Measurements from ENCODE around the gene BLM. TPM values are rescaled to one million over a fixed set of nuclear protein-coding genes. Genes with fewer than 3 reads are reported as not detected.

BLM gene
- polyA plus RNA-seq, 2 donors = 2.3 to 3.6 TPM

GRCh38 chr15:90862487-90862886, 145.3 kb downstream of the BLM start:
- WGBS, 2 donors = 92% methylated on average over 6 of the region's 6 CpGs
- Histone ChIP-seq H3K36me3 (ENCODE audit: control insufficient read depth in 2 of 2, insufficient read depth in 2 of 2, low read length in 1 of 2) (no peaks in the 10 kb centered on the region), H3K27me3 (ENCODE audit: control insufficient read depth in 1 of 2, insufficient read depth in 2 of 2, low read length in 2 of 2) (no peaks in the 10 kb centered on the region), H3K9me3 (ENCODE audit: control insufficient read depth in 2 of 2, insufficient read depth in 1 of 2, low read depth in 1 of 2, low read length in 1 of 2) (no peaks in the 10 kb centered on the region), H3K27ac (ENCODE audit: low read depth in 2 of 2, low read length in 1 of 2) (no peak overlapping the region), H3K4me1 (ENCODE audit: control insufficient read depth in 2 of 2, insufficient read depth in 2 of 2, low read length in 1 of 2) (peaks cover 3 to 4% of the 10 kb centered on the region in 2 donors), H3K4me3 (ENCODE audit: low read depth in 1 of 2, low read length in 2 of 2) (no peak overlapping the region)

GRCh38 chr15:90862964-90863778, 146.0 kb downstream of the BLM start:
- peaks cover 3 to 7% of the 10 kb centered on the region in 2 donors for H3K4me1 ChIP-seq (ENCODE audit: control insufficient read depth in 2 of 2, insufficient read depth in 2 of 2, low read length in 1 of 2)
- no peaks in the 10 kb centered on the region for H3K36me3 ChIP-seq (ENCODE audit: control insufficient read depth in 2 of 2, insufficient read depth in 2 of 2, low read length in 1 of 2)
- no peaks in the 10 kb centered on the region for H3K27me3 ChIP-seq (ENCODE audit: control insufficient read depth in 1 of 2, insufficient read depth in 2 of 2, low read length in 2 of 2)
- no peak overlapping the region for H3K4me3 ChIP-seq (ENCODE audit: low read depth in 1 of 2, low read length in 2 of 2)
- H3K9me3 ChIP-seq (ENCODE audit: control insufficient read depth in 2 of 2, insufficient read depth in 1 of 2, low read depth in 1 of 2, low read length in 1 of 2) = no peaks in the 10 kb centered on the region
- WGBS, 2 donors = 55 to 64% methylated on average over 5 of the region's 5 CpGs
- peak overlapping the region in 1 of 2 donors; percentile 40 for H3K27ac ChIP-seq (ENCODE audit: low read depth in 2 of 2, low read length in 1 of 2)

DNA sequence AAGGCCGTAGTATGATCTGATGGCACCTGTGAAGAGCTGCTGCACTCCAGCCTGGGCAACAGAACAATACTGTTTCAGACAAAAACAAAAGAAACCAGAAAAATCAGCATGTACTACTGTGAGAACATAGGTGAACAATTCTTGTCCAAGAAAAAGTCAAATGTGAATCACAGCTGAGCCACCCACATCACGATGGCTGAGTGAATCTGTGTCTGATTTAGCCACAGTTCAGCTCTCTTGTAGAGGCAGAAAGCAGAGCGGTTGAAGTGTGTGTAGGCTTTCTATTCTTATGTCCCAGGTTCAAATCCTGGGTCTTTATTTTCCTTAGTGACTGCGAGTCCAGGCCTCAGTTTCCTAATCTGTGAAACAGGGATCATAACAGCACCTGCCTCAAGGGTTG, 146.8 kb downstream of the BLM start:
- no peaks in the 10 kb centered on the region for H3K9me3 ChIP-seq (ENCODE audit: control insufficient read depth in 2 of 2, insufficient read depth in 1 of 2, low read depth in 1 of 2, low read length in 1 of 2)
- H3K4me1 ChIP-seq (ENCODE audit: control insufficient read depth in 2 of 2, insufficient read depth in 2 of 2, low read length in 1 of 2) = peaks cover 3 to 11% of the 10 kb centered on the region in 2 donors
- no peak overlapping the region for H3K4me3 ChIP-seq (ENCODE audit: low read depth in 1 of 2, low read length in 2 of 2)
- H3K27me3 ChIP-seq (ENCODE audit: control insufficient read depth in 1 of 2, insufficient read depth in 2 of 2, low read length in 2 of 2) = no peaks in the 10 kb centered on the region
- H3K27ac ChIP-seq (ENCODE audit: low read depth in 2 of 2, low read length in 1 of 2) = peak overlapping the region in 1 of 2 donors; percentile 40
- WGBS, 2 donors = 81 to 85% methylated on average over 4 of the region's 4 CpGs
- no peaks in the 10 kb centered on the region for H3K36me3 ChIP-seq (ENCODE audit: control insufficient read depth in 2 of 2, insufficient read depth in 2 of 2, low read length in 1 of 2)

GRCh38 chr15:90864507-90864906, 147.4 kb downstream of the BLM start:
- H3K27me3 ChIP-seq (ENCODE audit: control insufficient read depth in 1 of 2, insufficient read depth in 2 of 2, low read length in 2 of 2) = no peaks in the 10 kb centered on the region
- H3K36me3 ChIP-seq (ENCODE audit: control insufficient read depth in 2 of 2, insufficient read depth in 2 of 2, low read length in 1 of 2) = no peaks in the 10 kb centered on the region
- peaks cover 5 to 11% of the 10 kb centered on the region in 2 donors for H3K4me1 ChIP-seq (ENCODE audit: control insufficient read depth in 2 of 2, insufficient read depth in 2 of 2, low read length in 1 of 2)
- no peak overlapping the region for H3K27ac ChIP-seq (ENCODE audit: low read depth in 2 of 2, low read length in 1 of 2)
- H3K9me3 ChIP-seq (ENCODE audit: control insufficient read depth in 2 of 2, insufficient read depth in 1 of 2, low read depth in 1 of 2, low read length in 1 of 2) = no peaks in the 10 kb centered on the region
- 81 to 85% methylated on average over 10 of the region's 10 CpGs for WGBS, 2 donors
- no peak overlapping the region for H3K4me3 ChIP-seq (ENCODE audit: low read depth in 1 of 2, low read length in 2 of 2)

DNA sequence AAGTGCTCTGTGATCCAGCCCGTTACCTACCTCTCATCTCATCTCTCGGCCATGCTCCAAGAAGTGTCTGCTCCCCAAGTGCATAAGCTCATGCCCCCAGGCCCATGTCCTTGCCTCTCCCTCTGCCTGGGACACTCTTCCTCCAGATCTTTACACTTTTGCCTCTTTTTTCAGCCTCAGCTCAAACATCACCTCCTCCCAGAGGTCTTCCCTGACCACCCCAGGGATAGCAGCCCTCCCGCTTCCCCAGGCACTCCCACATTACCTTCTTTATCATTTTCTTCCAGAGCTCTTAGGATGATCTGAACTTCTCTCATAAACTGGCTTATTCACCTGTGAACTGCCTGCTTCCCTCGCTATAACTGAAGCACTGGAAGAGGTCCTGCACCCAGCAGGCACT, 148.6 kb downstream of the BLM start:
- Histone ChIP-seq H3K9me3 (ENCODE audit: control insufficient read depth in 2 of 2, insufficient read depth in 1 of 2, low read depth in 1 of 2, low read length in 1 of 2) (no peaks in the 10 kb centered on the region), H3K27me3 (ENCODE audit: control insufficient read depth in 1 of 2, insufficient read depth in 2 of 2, low read length in 2 of 2) (no peaks in the 10 kb centered on the region), H3K4me3 (ENCODE audit: low read depth in 1 of 2, low read length in 2 of 2) (no peak overlapping the region), H3K27ac (ENCODE audit: low read depth in 2 of 2, low read length in 1 of 2) (no peak overlapping the region), H3K36me3 (ENCODE audit: control insufficient read depth in 2 of 2, insufficient read depth in 2 of 2, low read length in 1 of 2) (no peaks in the 10 kb centered on the region), H3K4me1 (ENCODE audit: control insufficient read depth in 2 of 2, insufficient read depth in 2 of 2, low read length in 1 of 2) (peaks cover 6 to 15% of the 10 kb centered on the region in 2 donors)
- 86 to 88% methylated on average over 4 of the region's 4 CpGs for WGBS, 2 donors

Other genes with a start within 250 kb of the BLM start
- 1 to 10 TPM; 5.0 to 7.1 TPM for gene CRTC3, start 187.4 kb upstream of the BLM start, polyA plus RNA-seq
- 10 to 100 TPM; 21.0 to 22.3 TPM for gene FURIN, start 151.2 kb downstream of the BLM start, polyA plus RNA-seq
- gene FES, start 167.2 kb downstream of the BLM start, polyA plus RNA-seq = 1 to 10 TPM; 3.8 to 4.8 TPM
- gene MAN2A2, start 186.0 kb downstream of the BLM start, polyA plus RNA-seq = 10 to 100 TPM; 15.8 to 22.1 TPM
- gene HDDC3, start 215.2 kb downstream of the BLM start, polyA plus RNA-seq = 10 to 100 TPM in 1 of 2 donors, 1 to 10 TPM in 1; 9.1 to 10.5 TPM
- gene UNC45A, start 217.9 kb downstream of the BLM start, polyA plus RNA-seq = 10 to 100 TPM; 35.0 to 47.9 TPM
- 1 to 10 TPM; 8.1 to 8.7 TPM for gene RCCD1, start 237.5 kb downstream of the BLM start, polyA plus RNA-seq

Measured in esophagus (tissue), 2 donors.